Measurements from ENCODE around the gene PRR30. TPM values are rescaled to one million over a fixed set of nuclear protein-coding genes. Genes with fewer than 3 reads are reported as not detected.

PRR30 gene
- total RNA-seq, 1 donor from 2014 or later: not detected

DNA sequence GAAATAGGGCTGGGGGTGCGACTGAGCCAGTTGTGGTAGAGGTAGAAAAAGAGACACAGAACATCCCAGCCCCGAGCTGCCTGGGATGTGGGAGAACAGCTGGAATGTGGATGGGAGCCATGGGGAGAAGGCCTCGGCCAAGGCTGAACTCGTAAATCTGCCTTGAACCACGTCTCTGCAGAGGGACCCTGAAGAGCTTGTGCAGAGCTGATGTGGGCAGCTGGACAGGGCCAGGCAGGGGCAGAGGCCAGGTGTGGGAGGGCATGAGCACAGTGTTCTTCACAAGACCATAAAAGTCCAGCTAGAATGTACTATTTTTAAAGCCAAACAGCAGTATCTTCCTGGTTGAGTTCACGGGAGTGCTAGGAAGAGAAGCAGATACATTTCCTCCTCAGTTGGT lies 15.3 kb upstream of the PRR30 start:
- no peak overlapping the region for H3K4me3 ChIP-seq (ENCODE audit: low read depth, low read length)
- no peak for DNase-seq (ENCODE audit: low read depth)
- TF ChIP-seq, protein P1, sequence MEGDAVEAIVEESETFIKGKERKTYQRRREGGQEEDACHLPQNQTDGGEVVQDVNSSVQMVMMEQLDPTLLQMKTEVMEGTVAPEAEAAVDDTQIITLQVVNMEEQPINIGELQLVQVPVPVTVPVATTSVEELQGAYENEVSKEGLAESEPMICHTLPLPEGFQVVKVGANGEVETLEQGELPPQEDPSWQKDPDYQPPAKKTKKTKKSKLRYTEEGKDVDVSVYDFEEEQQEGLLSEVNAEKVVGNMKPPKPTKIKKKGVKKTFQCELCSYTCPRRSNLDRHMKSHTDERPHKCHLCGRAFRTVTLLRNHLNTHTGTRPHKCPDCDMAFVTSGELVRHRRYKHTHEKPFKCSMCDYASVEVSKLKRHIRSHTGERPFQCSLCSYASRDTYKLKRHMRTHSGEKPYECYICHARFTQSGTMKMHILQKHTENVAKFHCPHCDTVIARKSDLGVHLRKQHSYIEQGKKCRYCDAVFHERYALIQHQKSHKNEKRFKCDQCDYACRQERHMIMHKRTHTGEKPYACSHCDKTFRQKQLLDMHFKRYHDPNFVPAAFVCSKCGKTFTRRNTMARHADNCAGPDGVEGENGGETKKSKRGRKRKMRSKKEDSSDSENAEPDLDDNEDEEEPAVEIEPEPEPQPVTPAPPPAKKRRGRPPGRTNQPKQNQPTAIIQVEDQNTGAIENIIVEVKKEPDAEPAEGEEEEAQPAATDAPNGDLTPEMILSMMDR (conservative IDR thresholded peaks at IDR 0.05; ENCODE audit: low read depth, low read length): no peak

DNA sequence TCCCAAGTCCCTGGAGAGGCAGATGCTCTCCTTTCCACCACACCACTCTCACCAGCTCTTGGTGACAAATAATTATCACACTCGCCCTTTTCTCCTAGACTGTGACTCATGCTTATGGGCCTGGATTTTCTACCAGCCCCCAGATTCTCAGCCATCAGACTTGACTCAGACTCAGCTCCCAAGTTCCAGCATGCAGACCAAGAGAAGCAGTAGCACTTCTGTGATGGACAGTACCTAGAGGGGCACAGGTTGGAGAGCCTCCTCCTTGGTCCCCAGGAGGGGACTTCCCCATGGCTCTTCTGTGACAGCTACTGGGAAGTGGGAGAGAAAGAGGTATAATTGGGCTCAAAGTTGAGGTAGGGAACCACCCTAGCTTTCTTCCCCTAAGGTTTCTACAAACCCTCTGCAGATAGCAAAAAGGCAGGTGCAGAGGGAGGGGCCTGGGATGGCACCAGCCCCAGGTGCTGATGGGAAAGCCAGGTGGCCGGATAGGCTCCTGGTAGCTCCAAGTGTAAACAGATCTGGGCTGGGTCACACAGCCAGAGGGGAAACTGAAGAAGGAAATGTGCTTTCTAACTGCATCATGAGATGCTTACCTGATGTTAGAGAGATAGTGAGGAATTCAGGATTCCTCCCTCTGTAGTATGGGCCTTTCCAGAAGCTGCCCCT lies 13.7 kb upstream of the PRR30 start:
- TF ChIP-seq, protein P1 (conservative IDR thresholded peaks at IDR 0.05; ENCODE audit: low read depth, low read length): no peak
- DNase-seq (ENCODE audit: low read depth): no peak
- no peak overlapping the region for H3K4me3 ChIP-seq (ENCODE audit: low read depth, low read length)

DNA sequence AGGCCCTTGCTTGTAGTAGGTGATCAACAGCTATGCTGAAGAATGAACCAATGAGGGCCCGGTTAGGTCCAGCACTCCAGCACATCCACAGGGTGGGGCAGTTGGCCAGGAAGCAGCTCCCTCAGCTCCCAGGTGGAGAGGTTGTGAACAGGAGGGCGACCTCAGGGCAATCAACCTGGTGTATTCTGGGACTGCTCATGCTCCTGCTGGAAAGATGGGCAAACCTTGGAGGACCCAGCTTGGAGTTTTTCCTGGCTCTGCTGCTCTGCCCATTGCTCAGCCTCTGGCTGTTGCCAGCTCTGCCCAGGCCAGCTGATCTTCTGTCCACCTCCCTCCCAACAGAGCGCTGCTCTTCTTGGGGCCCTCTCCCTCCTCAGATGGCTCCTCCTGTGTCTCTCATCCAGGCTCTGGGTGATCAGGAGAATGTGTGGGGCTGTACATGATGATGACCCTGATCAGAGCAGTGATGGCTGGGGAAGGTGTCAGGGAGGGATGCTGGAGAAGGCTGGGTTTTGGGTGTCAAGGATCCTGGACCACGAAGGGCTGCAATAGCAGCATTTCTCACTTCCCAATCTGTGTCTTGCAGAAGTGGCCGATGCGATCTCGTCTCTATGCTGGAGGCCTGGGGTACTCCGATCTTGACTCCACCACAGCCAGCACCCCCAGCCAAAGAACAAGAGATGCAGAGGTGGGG lies 13.0 kb upstream of the PRR30 start:
- no peak overlapping the region for H3K4me3 ChIP-seq (ENCODE audit: low read depth, low read length)
- TF ChIP-seq, protein P1 (conservative IDR thresholded peaks at IDR 0.05; ENCODE audit: low read depth, low read length): no peak
- DNase-seq (ENCODE audit: low read depth): no peak

DNA sequence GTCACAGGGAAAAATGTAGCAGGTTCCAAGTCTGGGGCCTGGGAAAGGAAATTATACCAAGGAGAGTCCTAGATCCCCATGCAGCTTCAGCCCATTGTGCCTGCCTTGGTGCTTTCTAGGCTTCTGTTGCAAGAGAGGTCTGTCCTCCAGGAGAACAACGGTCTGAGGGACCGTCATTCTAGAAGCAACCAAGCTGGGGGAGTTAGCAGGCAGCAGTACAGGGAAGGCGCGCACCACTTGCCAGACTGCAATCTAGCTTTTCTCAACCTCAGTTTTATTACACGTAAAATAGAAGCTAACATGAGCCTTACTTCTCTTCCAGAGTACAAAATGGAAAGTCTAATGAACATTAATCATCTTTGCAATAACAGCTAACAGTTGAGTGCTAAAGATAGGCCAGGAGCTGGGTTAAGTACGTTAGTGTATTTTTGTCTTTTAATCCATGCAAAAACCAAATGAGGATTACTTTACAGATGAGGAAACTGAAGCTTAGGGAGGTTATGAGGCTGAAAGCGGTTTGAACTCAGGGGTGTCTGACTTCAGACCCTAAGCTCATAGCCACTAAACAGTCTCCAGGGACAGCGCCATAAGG lies 11.5 kb upstream of the PRR30 start:
- TF ChIP-seq, protein P1 (conservative IDR thresholded peaks at IDR 0.05; ENCODE audit: low read depth, low read length): no peak
- DNase-seq (ENCODE audit: low read depth): no peak
- H3K4me3 ChIP-seq (ENCODE audit: low read depth, low read length): no peak overlapping the region

DNA sequence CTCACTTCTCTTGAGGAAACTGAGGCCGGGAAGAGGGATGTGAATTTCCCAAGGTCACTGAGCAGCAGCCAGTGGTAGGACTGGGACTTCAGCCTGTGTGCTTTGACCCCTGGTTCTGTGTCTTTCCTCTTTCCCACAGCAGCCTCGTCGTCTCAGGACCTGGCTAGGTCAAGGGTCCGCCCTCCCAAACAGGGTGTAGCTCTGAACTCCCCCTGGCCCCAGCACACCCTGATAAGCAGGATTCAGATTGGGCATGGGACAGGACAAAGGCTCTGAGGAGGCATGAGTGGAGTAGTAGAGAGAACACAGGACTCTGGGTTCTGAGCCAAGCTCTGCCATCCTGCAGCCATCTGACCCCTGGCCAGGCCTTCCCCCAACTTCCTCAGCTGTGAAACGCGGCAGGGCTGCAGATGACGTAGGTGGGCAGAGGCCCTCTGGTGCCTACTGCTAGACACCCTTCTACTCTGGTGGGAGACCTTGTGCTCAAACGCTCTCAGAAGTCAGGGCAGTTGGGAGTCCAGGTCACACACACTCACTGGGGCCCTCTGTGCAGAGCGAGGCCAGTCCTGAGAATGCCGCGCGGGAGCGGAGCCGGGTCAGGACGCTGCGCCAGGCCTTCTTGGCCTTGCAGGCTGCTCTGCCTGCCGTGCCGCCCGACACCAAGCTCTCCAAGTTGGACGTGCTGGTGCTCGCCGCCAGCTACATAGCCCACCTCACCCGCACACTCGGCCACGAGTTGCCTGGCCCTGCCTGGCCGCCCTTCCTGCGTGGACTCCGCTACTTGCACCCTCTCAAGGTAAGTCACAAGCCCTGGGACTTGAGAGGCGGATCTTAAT lies 10.6 kb upstream of the PRR30 start:
- TF ChIP-seq, protein P1 (conservative IDR thresholded peaks at IDR 0.05; ENCODE audit: low read depth, low read length): no peak
- no peak for DNase-seq (ENCODE audit: low read depth)
- H3K4me3 ChIP-seq (ENCODE audit: low read depth, low read length): no peak overlapping the region

DNA sequence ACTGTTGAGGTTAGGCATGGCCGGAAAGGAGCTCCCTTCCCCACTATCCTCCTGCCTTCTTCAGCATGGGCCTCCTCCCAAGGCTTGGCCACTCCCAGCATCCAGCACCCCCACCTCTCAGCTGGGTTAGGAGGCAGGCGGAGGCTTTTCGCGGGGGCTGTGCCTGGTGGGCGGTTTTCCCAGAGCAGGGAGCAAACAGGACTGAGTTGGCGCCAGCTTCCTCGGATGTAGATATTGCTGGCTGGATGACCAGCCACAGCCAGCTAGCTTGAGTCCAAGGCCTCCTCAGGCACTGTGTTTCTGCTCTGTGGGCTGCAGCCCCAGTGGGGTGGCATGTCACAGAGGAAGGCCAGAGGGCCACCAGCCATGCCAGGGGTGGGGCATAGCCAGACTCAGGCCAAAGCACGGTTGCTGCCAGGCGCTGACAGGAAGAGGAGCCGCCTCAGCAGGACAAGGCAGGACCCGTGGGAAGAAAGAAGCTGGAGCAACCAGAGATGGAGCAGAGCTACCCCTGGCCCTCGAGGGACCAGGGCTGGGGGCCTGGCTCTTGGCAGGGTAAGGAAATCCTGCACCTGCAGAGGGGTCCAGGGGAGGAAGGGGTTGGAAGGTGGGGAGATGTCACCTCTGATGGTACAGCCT lies 9.7 kb upstream of the PRR30 start, which contains the start of gene TCF23:
TCF23 (plus strand) TSS at position 204 of the 639 bp plus-strand sequence; CDS start at position 334, 130 bp downstream.
- no peak within 1 kb of the TSS for H3K4me3 ChIP-seq (ENCODE audit: low read depth, low read length)
- DNase-seq (ENCODE audit: low read depth): no peak
- TF ChIP-seq, protein P1 (conservative IDR thresholded peaks at IDR 0.05; ENCODE audit: low read depth, low read length): no peak
